Osteoblast (primary cell): ENCODE data around the gene FASTKD2. TPM values are rescaled to one million over a fixed set of nuclear protein-coding genes. Genes with fewer than 3 reads are reported as not detected.

Source experiments
- DNase-seq: peaks from one replicate; pipeline ENCODE4 v3.0.0; 2011; ENCODE audit warnings: low spot score, mixed read lengths; ENCODE audit not compliant: insufficient read length; ENCODE audit errors: missing footprints
- H2AFZ ChIP-seq: 2 replicates; pipeline ENCODE4 v1.6.0; 2011; ENCODE audit warnings: mild to moderate bottlenecking, low read length
- H3K27ac ChIP-seq: 2 replicates; pipeline ENCODE4 v1.5.1; 2011; ENCODE audit warnings: mild to moderate bottlenecking, low read depth, low read length, moderate library complexity
- H3K27me3 ChIP-seq: 2 replicates; pipeline ENCODE4 v1.6.0; 2012; ENCODE audit warnings: mild to moderate bottlenecking, control low read depth, inconsistent platforms, low read length, moderate library complexity; ENCODE audit not compliant: insufficient read depth
- H3K36me3 ChIP-seq: 2 replicates; pipeline ENCODE4 v1.5.1; 2011; ENCODE audit warnings: mild to moderate bottlenecking, low read length, control low read depth, moderate library complexity; ENCODE audit not compliant: insufficient read depth
- H3K4me1 ChIP-seq: 2 replicates; pipeline ENCODE4 v1.5.1; 2011; ENCODE audit warnings: mild to moderate bottlenecking, low read length, control low read depth, moderate library complexity; ENCODE audit not compliant: insufficient read depth
- H3K4me2 ChIP-seq: 2 replicates; pipeline ENCODE4 v1.6.0; 2011; ENCODE audit warnings: mild to moderate bottlenecking, low read length; ENCODE audit not compliant: insufficient read depth
- H3K4me3 ChIP-seq: fragments of 200-600 bp; sonication (generic); 3 replicates; pipeline ENCODE4 v1.5.1; 2012; ENCODE audit warnings: mild to moderate bottlenecking, low read length, inconsistent platforms; ENCODE audit not compliant: insufficient read depth
- H3K79me2 ChIP-seq: 2 replicates; pipeline ENCODE4 v1.6.0; 2012; ENCODE audit warnings: mild to moderate bottlenecking, low read length, control low read depth, inconsistent platforms; ENCODE audit not compliant: insufficient read depth
- H3K9me3 ChIP-seq: 2 replicates; pipeline ENCODE4 v1.5.1; 2011; ENCODE audit warnings: low read depth, low read length, control low read depth
- H4K20me1 ChIP-seq: 2 replicates; pipeline ENCODE4 v1.6.0; 2012; ENCODE audit warnings: mild to moderate bottlenecking, low read length, control low read depth; ENCODE audit not compliant: insufficient read depth
- total RNA-seq: library from RNA; depleted of rRNA; stranded (reverse); fragments of >200 nt; gene quantifications from 2 replicates; pipeline ENCODE4 v1.2.3, GENCODE V29; 2012
- TF ChIP-seq, protein P1 (sequence below): IDR thresholded peaks from 2 replicates; pipeline ENCODE4 v1.5.1; 2011; ENCODE audit warnings: mild to moderate bottlenecking, low read depth, low read length, moderate library complexity; ENCODE audit errors: extremely low read depth

The FASTKD2 gene
- total RNA-seq, 1 donor: 35.8 TPM

DNA sequence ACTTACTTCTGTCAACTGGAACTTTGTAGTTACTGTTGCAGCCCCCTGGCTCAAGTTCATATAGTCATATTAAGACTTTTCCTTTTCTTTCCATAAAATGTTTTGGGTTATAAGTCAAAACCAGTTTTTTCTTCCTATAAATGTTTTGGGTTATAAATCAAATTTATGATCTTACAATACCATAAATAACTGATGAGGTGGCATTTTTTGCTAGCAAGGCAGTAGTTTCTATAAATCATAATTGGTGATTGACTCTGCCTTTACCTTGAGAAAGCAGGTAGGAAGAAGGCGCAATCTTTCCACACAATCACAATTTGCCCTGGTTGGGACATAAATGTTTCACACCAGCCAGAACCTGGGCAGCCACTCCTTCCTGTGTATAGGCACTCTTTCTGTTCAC, 42.1 kb upstream of the FASTKD2 start:
- Histone ChIP-seq H4K20me1 (no peaks in the 10 kb centered on the region), H3K4me1 (no peaks in the 10 kb centered on the region), H3K27me3 (peaks cover 3% of the 10 kb centered on the region), H3K79me2 (no peaks in the 10 kb centered on the region), H3K9me3 (no peaks in the 10 kb centered on the region), H3K4me3 (no peak overlapping the region), H3K27ac (no peak overlapping the region), H2AFZ (no peak overlapping the region), H3K4me2 (no peak overlapping the region), H3K36me3 (no peaks in the 10 kb centered on the region)
- DNase-seq: no peak
- TF ChIP-seq, protein P1, sequence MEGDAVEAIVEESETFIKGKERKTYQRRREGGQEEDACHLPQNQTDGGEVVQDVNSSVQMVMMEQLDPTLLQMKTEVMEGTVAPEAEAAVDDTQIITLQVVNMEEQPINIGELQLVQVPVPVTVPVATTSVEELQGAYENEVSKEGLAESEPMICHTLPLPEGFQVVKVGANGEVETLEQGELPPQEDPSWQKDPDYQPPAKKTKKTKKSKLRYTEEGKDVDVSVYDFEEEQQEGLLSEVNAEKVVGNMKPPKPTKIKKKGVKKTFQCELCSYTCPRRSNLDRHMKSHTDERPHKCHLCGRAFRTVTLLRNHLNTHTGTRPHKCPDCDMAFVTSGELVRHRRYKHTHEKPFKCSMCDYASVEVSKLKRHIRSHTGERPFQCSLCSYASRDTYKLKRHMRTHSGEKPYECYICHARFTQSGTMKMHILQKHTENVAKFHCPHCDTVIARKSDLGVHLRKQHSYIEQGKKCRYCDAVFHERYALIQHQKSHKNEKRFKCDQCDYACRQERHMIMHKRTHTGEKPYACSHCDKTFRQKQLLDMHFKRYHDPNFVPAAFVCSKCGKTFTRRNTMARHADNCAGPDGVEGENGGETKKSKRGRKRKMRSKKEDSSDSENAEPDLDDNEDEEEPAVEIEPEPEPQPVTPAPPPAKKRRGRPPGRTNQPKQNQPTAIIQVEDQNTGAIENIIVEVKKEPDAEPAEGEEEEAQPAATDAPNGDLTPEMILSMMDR: no peak

GRCh38 chr2:206727287-206727686, 38.1 kb upstream of the FASTKD2 start:
- Histone ChIP-seq H3K79me2 (no peaks in the 10 kb centered on the region), H2AFZ (no peak overlapping the region), H3K4me3 (no peak overlapping the region), H3K36me3 (no peaks in the 10 kb centered on the region), H3K4me1 (no peaks in the 10 kb centered on the region), H3K27me3 (peaks cover 3% of the 10 kb centered on the region), H3K27ac (no peak overlapping the region), H3K9me3 (no peaks in the 10 kb centered on the region), H4K20me1 (no peaks in the 10 kb centered on the region), H3K4me2 (no peak overlapping the region)
- DNase-seq: no peak
- TF ChIP-seq, protein P1: no peak

GRCh38 chr2:206728277-206729199, 36.9 kb upstream of the FASTKD2 start:
- Histone ChIP-seq H3K27ac (no peak overlapping the region), H3K79me2 (no peaks in the 10 kb centered on the region), H2AFZ (no peak overlapping the region), H3K4me1 (no peaks in the 10 kb centered on the region), H3K4me2 (no peak overlapping the region), H4K20me1 (no peaks in the 10 kb centered on the region), H3K4me3 (no peak overlapping the region), H3K9me3 (no peaks in the 10 kb centered on the region), H3K27me3 (peaks cover 3% of the 10 kb centered on the region), H3K36me3 (no peaks in the 10 kb centered on the region)
- DNase-seq: no peak
- TF ChIP-seq, protein P1: no peak

- H2AFZ ChIP-seq: no peak overlapping the region
- no peaks in the 10 kb centered on the region for H3K79me2 ChIP-seq
- H3K4me2 ChIP-seq: no peak overlapping the region
- no peak overlapping the region for H3K27ac ChIP-seq
- TF ChIP-seq, protein P1: no peak
- H3K9me3 ChIP-seq: no peaks in the 10 kb centered on the region
- no peaks in the 10 kb centered on the region for H3K4me1 ChIP-seq
- no peaks in the 10 kb centered on the region for H3K36me3 ChIP-seq
- no peak for DNase-seq
- H3K4me3 ChIP-seq: no peak overlapping the region
- H3K27me3 ChIP-seq: no peaks in the 10 kb centered on the region
- no peaks in the 10 kb centered on the region for H4K20me1 ChIP-seq
Observed at GRCh38 chr2:206733341-206733740, 32.1 kb upstream of the FASTKD2 start.
